ENCODE data around the gene CPD.

CPD gene

DNA sequence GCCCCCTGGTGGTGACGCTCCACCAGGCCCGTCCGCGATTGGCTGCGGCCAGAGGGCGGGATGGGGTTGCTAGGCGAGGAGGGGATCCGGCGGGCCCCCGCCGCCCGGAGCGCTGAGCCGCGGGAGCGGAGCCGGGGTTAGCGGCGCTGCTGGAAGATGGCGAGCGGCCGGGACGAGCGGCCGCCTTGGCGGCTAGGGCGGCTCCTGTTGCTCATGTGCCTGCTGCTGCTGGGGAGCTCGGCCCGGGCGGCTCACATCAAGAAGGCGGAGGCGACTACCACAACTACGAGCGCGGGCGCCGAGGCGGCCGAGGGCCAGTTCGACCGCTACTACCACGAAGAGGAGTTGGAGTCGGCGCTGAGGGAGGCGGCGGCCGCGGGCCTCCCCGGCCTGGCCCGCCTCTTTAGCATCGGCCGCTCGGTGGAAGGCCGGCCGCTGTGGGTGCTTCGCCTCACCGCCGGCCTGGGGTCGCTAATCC lies at the start of gene CPD:
Gene CPD, plus strand, starts transcription at position 103 of the 478 bp plus-strand sequence. Its CDS starts 54 bp downstream, at position 157.
- peak; percentile 75 for DNase-seq (ENCODE audit: low read depth)
- TF ChIP-seq, protein P1, sequence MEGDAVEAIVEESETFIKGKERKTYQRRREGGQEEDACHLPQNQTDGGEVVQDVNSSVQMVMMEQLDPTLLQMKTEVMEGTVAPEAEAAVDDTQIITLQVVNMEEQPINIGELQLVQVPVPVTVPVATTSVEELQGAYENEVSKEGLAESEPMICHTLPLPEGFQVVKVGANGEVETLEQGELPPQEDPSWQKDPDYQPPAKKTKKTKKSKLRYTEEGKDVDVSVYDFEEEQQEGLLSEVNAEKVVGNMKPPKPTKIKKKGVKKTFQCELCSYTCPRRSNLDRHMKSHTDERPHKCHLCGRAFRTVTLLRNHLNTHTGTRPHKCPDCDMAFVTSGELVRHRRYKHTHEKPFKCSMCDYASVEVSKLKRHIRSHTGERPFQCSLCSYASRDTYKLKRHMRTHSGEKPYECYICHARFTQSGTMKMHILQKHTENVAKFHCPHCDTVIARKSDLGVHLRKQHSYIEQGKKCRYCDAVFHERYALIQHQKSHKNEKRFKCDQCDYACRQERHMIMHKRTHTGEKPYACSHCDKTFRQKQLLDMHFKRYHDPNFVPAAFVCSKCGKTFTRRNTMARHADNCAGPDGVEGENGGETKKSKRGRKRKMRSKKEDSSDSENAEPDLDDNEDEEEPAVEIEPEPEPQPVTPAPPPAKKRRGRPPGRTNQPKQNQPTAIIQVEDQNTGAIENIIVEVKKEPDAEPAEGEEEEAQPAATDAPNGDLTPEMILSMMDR (IDR thresholded peaks at IDR 0.05; ENCODE audit: low read depth, low read length, missing control alignments) = no peak
- H3K4me3 ChIP-seq (ENCODE audit: low read depth, low read length) = peak within 1 kb of the TSS; percentile 83

DNA sequence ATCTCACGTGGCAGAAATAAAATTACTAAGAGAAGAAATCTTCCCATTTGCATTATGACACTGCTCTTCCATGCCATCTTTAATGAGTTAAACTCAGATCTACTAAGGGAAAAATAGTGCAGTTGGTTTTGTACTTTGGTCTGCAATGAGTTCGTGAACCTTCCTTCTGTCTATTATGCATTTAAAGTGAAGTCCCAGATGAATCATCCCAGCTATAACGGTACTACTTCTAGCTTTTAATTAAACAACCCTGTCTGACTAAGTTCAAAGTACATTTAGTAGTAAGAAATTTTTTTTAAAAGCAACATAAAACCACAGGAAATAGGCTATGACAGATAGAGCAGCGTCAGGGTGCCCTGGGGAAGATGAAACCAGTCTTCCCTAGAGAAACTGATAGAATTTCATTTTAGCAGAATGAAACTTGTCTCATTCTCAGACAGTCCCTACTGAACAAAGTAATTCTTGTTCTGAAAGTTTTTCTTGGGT lies 46.6 kb upstream of the CPD start:
- H3K4me3 ChIP-seq (ENCODE audit: low read depth, low read length) = no peak overlapping the region; the same call in 1 of the 2 replicates
- no peak for DNase-seq (ENCODE audit: low read depth)
- TF ChIP-seq, protein P1 (IDR thresholded peaks at IDR 0.05; ENCODE audit: low read depth, low read length, missing control alignments) = no peak

DNA sequence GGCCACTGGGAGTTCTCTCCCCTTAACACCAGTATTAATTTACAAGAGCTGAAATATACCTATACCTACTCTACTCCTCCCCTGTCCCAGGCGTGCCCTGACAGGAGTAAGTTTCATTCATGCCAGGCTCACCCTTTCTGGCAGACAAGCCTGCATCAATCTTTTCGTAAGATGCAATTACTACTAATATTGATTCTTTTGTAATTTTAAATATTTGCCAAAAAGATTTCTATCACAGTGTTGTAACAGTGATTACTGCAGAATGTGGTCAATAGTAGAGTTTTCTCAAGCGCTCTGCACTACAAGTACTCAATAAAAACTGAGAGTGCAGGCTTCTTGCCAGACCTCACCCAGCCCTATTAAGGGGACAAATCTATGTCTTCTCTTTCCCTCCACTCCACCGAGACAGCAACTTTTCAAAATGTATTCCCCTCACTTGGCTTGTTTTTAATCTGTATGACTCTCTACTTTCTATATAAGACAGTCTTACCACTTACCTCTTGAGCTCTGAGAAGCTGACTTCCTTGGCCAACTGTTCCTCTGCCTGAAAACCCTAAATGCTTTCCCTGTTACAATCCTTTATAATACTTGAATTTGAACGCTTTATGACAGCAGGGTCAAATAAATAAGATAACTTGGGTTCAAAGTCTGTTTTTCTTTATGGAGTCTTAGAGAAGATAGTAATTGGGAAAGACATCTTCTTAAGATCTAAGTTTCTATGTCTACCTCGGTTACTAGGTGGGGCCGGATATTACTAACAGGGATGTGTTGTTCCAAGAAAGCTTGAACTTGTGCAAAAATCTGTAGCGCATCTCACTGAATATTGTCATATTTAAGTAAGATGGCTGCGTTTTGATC lies 45.0 kb upstream of the CPD start, which contains the start of gene TMIGD1:
Gene TMIGD1, minus strand, starts transcription at position 555 of the 858 bp plus-strand sequence. CDS start 1,924 bp downstream, outside the sequence.
- TF ChIP-seq, protein P1 (IDR thresholded peaks at IDR 0.05; ENCODE audit: low read depth, low read length, missing control alignments) = no peak
- no peak for DNase-seq (ENCODE audit: low read depth)
- no peak within 1 kb of the TSS for H3K4me3 ChIP-seq (ENCODE audit: low read depth, low read length)

DNA sequence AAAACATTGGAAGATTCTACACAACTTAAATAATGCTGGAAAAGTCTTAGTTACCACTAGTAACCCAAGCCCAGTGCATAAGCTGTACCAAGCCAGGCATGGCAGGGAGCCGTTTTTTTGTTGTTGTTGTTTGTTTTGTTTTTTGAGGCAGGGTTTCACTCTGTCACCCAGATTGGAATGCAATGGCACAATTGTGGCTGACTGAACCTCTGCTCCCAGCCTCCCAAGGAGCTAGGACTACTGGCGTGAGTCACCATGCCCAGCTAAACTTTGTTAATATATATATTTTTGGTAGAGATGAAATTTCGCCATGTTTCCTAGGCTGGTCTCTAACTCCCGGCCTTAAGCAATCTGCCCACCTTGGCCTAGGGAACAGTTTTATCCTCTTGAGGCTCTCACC lies 44.3 kb upstream of the CPD start:
- TF ChIP-seq, protein P1 (IDR thresholded peaks at IDR 0.05; ENCODE audit: low read depth, low read length, missing control alignments) = no peak
- no peak overlapping the region for H3K4me3 ChIP-seq (ENCODE audit: low read depth, low read length)
- DNase-seq (ENCODE audit: low read depth) = no peak

DNA sequence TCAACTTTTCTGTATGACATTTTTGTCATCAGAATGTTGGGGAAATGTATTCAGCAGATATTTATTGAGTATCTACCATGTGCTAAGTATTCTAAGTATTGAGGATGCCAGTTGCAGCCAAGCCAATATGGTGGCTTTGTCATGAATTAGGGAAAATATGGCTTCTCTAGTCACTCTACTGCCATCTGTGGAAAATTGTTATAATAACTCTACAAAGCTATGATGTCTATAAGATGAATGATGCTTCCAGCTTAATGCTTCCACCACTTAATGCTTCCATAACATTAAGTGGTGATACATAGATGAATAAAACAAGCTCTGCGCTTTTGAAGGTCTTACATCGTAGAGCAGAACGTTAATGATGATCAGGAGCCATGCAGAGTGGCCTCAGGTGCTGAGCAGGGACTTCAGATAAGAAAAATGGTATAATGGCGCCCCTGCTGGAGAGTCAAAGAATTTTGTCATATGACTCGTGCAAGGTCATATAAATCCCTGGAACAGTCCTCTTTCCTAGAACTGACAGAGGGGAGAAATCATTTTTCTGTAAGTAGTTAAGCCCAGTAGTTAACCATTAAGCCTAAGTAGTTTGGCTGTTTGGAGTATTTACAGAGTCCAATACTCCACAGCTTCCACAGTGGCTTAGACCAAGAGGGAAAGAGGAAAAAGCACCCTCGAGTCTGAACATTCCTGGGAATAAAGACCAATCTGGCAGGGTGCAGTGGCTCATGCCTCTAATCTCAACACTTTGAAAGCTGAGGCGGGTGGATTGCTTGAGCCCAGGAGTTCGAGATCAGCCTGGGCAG lies 42.2 kb upstream of the CPD start:
- DNase-seq (ENCODE audit: low read depth) = no peak
- H3K4me3 ChIP-seq (ENCODE audit: low read depth, low read length) = no peak overlapping the region
- TF ChIP-seq, protein P1 (IDR thresholded peaks at IDR 0.05; ENCODE audit: low read depth, low read length, missing control alignments) = peak; percentile 66

DNA sequence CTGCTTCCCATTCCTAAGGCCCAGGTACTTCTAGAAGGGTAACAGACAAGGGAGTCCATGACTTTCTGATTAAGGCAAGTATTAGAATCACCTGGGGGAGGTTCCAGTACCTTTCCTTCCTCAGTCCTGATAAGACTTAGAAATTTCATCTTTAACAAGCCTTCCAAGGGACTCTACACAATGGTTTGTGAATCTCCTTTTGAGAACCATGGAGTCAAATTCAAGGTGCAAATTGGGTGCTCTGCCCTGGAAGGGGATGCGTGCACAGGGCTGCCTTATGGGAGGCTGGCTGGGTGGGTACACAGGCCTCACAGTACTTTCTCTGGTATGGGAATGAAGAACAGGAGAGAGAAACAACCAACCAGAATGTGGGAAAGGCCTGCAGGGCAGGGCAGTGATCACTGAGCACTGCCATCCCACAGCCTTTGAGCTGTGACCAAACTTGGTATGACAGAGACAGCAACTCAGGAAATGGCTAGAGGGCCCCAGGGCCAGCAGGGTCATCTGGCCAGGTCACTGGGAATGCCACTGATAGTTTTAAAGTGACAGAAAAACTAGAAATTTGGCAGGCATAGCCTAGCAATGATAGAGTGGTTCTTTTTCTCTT lies 41.2 kb upstream of the CPD start:
- DNase-seq (ENCODE audit: low read depth) = no peak
- H3K4me3 ChIP-seq (ENCODE audit: low read depth, low read length) = no peak overlapping the region
- TF ChIP-seq, protein P1 (IDR thresholded peaks at IDR 0.05; ENCODE audit: low read depth, low read length, missing control alignments) = no peak
